Stimulated activated CD8-positive, alpha-beta memory T cell treated with anti-CD3 and anti-CD28 coated beads, Interleukin-2, amount 100 ng/mL, for 48 hours (primary cell): Measurements from ENCODE around the gene FTSJ1.
A peak's percentile ranks its signal among the peaks of the same experiment; 100 is the strongest.
"Not testable (repeated sequence)": the region's sequence is repeated elsewhere in the genome, so short reads cannot be mapped to it uniquely, and the experiment has no call there.

ENCODE experiments used
- DNase-seq, 2 donors: peaks; one replicate each; pipeline ENCODE4 v3.0.0-alpha.2; 2020; ENCODE audit warnings: low read depth in 2 of 2

FTSJ1 gene, protein sequence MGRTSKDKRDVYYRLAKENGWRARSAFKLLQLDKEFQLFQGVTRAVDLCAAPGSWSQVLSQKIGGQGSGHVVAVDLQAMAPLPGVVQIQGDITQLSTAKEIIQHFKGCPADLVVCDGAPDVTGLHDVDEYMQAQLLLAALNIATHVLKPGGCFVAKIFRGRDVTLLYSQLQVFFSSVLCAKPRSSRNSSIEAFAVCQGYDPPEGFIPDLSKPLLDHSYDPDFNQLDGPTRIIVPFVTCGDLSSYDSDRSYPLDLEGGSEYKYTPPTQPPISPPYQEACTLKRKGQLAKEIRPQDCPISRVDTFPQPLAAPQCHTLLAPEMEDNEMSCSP

DNA sequence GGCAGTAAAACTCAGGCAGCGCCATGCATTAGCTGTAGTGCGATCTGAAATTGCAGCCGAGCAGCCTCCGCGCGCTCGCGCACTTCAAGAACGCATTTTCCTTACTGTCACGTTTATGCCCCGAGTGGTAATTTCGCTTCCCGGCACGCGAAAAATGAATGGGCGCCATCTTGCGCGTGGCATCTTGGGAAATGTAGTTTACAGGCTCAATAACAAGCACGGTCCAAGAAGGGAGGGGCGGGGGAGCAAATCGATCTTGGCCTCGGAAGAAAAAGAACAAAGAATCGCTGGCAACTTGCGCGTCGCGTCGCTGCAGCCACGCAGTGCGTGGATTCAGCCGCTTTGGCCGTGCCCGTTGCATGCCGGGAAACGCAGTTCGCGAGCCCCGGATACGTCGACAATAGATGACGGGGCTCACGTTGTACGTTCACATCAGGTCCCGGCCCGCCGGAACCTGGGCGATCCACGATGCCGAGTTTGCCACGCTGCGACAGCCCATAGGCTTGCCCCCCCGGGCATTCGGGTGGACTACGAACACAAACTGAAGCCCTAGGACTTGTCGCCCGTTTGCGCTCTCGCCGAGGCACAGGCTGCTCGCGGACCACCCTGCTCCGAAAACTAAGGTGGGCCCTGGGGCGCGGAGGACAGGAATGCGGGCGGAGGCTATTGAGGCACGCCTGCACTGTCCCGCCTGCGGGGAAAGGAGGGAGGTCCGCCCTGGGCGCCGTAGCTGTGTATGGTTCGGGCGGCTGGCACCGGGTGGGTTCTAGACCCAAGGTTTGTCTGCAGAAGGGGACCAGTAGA, at the start of gene FTSJ1:
Gene FTSJ1, plus strand, starts transcription at position 426 of the 804 bp plus-strand sequence. CDS start 1,849 bp downstream, outside the sequence.
- DNase-seq, result peak; percentile 65 to 69

DNA sequence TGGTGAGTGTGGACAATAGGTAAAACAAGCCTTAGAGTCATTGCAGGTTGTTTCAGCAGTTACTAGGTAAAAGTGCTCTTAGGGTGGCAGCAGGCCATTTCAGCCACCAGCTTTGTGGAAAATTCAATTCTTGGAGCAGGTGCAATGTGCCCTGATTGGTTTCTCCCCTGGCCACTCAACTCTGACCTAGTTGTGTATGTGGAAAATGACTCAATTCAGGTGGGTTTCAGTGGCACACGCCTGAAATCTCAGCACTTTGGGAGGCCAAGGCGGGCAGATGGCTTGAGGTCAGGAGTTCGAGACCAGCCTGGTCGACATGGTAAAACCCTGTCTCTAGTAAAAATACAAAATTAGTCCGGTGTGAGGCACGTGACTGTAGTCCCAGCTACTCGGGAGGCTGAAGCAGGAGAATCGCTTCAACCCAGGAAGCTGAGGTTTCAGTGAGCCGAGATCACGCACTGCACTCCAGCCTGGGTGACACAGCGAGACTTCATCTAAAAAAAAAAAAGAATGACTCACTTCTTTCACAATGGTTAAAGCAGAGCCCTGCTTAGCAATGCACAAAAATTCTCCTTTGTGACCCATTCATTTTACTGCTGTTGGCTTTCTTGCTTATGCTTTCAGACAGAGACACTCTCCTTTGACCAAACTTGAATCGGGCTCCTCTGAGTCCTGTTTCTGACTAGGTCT, 48.8 kb upstream of the FTSJ1 start:
- DNase-seq, result not testable (repeated sequence)

DNA sequence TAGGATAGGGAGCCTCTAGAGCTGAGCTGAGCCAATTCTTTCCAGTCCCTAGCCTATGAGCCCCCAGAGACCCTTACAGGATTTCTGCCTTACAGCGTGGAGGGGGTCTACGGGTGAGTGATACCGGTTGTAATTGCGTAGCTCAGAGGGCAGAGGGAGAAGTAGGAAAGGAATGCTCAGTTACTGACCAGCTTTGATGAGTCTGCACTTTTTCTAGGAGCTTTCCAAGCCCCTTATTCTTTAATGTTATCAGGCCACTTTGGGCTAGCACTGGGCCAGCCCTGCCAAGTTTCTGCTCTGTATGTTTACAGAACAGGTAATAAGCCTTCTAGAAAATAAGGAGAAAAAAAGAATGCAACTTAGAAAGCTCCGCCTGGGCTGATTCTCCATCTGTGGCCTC, 46.4 kb upstream of the FTSJ1 start:
- DNase-seq, result not testable (repeated sequence)

DNA sequence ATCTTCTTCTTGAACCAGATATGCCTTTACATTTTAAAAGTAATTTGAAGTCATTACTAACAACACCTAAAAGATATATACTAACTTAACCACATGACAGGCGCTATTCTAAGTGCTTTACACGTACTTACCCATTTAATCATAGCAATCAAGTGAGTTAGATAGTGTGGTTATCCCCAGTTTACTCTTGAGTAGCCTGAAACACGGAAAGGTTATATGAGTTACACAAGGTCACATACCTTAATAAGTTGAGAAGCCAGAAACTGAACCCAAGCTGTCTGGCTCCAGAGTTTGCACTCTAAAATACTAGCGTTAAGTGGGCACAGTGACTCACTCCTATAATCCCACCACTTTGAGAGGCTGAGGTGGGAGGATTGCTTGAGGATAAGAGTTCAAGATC, 45.8 kb upstream of the FTSJ1 start:
- DNase-seq, result not testable (repeated sequence)

DNA sequence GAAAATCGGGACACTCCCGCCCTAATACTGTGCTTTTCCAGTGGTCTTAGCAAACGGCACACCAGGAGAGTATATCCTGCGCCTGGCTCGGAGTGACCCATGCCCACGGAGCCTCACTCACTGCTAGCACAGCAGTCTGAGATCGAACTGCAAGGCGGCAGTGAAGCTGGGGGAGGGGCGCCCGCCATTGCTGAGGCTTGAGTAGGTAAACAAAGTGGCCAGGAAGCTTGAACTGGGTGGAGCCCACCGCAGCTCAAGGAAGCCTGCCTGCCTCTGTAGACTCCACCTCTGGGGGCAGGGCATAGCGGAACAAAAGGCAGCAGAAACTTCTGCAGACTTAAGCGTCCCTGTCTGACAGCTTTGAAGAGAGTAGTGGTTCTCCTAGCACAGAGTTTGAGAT, 42.3 kb upstream of the FTSJ1 start:
- DNase-seq, result not testable (repeated sequence)

DNA sequence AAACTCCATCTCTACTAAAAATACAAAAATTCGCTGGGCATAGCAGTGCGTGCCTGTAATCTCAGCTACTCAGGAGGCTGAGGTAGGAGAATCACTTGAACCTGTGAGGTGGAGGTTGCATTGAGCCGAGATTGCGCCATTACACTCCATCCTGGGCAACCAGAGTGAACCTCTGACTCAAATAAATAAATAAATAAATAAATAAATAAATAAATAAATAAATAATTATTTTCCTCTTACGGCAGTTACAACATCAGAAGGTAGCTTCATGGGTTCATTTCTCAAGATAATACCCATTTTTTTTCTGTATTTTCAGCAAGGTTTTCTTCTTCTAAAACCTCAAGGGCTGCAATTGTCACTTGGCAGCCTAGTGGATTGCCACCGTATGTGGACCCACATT, 28.8 kb upstream of the FTSJ1 start:
- DNase-seq, result not testable (repeated sequence)

DNA sequence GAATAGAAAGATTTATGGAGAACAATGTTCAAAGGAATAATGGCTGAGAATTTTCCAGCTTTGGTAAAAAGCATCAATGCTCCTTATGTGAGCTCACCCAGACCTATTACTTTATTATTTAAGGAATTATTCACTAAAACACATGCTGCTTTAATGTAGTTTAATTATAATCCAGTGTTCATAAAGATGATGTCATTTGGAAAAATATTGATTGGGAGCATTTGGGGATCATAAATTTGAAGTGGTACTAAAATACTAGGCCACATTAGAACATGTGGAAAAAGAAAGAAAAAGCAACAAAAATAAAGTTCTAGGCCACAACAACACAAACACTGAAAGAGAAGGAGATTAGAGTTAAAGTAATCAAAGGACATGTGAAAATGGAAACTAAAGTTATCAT, 25.9 kb upstream of the FTSJ1 start:
- DNase-seq, result no peak

DNA sequence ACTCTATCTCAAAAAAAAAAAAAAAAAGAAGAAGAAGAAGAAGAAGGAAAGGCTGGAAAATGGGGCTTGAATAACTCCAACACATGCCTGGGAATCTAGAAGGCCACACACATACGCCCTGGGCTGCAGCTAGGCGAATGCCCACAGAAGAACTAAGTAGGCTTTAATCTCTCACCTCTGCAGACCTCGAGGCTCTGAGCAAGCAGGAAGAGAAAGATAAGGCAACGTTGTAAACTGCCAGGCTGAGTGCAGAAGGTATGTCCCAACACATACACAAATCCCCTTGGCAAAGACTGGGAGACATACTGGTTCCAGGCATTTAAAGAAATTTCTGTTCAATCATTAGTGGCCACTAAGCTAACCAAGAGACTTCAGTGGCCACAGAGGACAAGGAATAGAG, 24.3 kb upstream of the FTSJ1 start:
- DNase-seq, result no peak

DNA sequence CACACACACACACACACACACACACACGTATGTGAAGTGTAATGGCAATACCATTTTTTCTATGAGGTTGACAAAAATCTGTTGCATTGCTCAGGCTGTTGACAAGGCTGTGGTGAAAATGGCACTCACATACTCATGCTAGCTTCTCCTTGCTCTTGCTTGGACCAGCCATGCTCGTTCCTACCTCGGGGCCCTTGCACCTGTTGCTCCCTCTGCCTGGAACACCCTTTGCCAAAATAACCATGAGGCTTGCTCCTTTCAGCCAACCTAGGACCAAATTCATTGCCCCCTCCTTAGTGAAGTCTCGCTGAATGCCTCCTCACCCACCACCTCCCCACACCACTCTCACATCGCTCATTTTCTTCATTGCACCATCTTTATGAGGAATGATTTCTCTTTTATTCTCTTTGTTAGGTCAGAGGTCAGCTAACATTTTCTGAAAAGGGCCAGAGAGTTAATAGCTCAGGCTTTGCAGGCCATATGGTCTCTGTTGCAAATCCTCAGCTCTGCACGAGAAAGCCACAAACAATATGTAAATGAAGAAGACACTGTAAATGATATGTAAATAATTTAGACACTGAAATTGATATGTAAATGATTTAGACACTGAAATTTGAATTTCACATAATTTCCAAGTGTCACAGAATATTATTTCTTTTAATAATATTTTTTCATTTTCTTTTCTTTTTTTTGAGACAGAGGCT, 19.2 kb upstream of the FTSJ1 start:
- DNase-seq, result no peak

DNA sequence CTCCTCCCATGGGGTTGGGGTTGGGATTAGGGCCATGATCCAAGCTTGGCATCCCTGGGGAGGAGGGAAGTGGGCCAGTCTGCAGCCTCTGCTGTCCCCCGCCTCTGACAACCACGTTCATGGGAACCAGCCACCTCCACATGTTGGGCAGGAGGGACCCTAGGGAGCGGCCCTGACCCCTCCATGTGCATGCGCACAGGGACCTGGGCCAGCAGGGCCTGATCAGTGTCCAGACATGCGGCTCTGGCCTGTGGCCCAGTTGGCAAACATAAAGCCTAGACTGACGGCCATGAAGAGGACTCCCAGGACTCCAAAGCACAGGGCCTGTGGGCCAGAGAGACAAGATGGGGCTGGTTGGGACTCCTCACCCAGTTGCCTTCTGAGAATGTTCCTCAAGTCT, 17.3 kb upstream of the FTSJ1 start:
- no peak for DNase-seq

DNA sequence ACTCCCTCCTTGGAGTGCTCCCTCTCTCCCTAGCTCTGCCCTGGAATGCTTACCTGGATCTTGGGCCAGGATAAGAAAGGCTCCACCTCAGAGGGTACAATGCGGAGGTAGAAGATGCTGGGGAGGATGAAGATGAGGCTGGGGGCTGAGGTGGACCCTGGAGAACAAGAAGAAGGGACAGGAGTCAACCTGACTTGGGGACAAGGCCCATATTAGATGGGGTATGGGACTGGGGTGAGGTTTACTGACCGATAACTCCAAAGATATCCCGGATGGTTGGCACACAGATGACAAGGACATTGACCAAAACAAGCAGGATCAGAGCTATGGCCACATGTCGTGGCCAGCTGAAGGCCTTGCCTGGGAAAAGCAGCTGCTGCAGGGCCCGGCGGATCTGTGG, 16.5 kb upstream of the FTSJ1 start:
- no peak for DNase-seq

DNA sequence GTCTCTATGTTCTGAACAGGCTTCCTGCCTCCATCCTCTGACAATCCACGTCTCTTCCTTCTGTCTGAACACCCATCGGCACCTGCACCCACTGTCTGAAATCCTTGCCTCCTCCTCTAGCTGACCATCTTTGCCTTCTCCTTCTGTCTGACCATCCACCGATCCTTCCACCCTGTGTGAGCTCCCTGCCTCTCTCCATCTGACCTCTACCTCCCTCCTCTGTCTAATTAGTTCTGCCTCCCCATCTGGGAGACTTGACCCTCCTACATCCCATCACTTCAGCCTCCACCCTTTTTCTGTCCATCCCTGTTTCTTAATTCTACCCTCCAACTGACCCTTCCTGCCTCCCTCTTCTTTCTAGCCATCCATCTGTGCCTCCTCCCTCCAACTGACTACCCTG, 16.0 kb upstream of the FTSJ1 start:
- DNase-seq, result no peak

DNA sequence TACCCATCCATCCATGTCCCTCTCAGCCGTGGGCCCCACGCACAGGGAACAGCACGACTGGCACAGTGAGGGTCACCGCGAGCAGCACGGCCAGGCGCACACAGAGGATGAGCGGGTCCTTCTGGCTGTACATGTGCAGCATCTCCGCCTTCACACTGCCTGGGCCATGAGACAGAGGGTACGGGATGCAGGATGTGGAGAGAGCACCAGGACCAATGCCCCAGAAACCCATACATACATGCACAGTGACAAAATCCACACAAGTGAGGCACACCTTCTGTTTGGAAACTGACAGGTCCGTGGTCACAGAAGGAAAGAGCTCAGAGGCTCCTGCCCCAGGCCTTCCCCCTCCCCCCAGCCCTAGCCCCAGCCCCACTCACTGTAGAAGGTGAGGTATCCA, 15.4 kb upstream of the FTSJ1 start:
- DNase-seq, result no peak

DNA sequence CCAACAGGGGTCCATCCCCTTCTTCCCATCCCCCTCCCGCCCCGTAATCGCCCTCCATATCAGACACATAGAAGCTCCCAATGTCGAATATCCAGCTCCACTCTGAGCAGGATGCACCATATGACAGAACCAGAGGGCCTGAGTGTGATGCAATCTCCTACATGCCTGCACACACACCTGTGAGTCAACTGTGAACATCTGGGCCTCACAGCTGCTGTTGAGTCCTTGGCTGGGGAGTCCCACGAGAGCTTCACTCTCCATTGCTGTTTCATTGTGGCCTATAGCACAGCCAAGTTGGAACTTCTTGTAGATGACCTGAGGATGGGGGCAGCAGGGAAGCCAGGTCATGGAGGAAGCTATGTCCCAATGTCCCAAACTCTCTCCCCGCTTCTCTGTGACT, 14.2 kb upstream of the FTSJ1 start:
- no peak for DNase-seq

DNA sequence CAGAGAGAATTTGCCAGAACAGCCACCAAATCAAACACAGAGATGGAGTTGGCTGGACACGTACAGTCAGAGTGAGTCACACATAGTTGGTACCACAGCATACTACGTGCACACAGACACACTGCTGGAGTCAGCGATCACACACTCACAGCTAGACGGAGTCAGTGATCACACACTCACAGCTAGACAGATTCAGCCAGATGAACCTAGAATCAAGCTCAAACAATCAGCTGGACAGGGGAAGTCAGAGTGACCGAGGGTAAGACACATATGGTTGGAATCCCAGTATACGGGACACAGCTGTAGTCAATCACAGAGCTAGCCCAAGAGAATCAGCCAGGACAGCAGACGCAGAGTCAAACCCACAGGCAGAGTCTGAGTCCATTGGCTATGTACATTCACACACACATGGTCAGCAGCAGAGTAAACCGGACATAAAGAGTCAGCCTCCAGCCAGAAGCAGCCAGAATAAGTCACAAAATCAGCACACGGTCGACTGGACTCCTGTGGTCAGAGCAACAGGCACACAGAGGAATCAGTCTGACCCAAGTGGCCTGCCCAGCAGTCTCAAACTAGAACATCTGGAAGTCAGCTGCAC, 10.6 kb upstream of the FTSJ1 start:
- no peak for DNase-seq

DNA sequence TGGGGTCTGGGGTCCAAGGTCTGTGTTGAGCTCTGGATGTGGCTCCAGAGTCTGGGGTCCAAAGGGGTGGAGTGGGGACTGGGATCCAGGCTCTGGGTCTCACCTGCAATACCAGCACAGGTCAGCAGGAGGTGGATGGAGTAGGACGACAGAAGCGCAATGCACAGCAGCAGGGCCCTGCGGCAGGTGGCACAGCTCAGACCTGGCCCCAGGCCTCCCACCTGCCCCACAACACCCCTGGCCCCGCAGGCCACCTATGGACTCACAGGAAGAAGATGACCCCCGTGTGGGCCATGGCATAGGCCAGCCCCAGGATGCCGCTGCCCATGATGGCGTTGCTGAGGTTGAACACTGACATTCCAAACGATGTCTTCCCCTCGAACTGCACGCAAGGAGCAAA, 9.3 kb upstream of the FTSJ1 start:
- DNase-seq, result peak; percentile 25 to 36

DNA sequence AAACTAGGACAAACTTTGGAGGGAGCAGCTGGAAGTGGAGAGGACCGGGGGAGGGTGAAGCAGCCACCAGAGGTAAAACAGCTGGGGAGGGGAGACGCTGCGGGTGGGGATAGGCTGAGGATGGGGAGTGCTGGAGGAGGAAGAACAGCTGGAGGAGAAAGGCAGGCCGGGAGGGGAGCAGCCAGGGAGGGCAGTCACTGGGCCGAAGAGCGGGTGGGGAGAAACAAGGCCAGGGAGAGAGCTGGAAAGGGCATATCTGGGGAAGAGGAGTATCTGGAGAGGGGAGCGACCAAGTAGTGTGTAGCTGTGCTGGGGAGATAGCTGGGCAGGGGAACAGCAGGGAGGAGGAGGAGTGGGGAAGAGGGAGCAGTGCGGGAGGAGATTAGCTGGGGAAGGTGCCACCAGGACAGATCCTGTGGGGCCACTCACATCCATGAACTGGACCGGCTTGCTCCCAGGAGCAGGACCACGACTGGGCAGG, 8.7 kb upstream of the FTSJ1 start:
- DNase-seq, result no peak

DNA sequence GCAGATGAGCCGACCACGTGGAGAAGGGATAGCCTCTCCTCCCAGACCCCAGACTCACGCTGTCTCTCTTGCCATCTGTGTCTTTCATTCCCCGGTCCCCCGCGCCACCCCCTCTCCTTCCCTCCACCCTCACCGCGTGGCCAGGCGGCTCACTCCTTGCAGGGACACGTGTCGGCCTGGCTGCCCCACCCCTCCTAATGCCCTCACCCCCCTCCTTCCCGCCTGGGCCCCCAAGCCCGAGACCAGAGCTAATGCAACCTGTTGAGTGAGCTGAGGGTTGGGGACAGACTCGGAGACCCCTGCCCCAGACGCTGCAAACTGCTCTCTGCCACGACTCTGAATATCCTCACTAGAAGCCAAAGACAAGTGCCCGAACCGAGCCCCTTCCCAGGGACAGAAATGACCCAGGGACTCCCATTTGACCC, 7.7 kb upstream of the FTSJ1 start:
- DNase-seq, result peak; percentile 32 to 34

DNA sequence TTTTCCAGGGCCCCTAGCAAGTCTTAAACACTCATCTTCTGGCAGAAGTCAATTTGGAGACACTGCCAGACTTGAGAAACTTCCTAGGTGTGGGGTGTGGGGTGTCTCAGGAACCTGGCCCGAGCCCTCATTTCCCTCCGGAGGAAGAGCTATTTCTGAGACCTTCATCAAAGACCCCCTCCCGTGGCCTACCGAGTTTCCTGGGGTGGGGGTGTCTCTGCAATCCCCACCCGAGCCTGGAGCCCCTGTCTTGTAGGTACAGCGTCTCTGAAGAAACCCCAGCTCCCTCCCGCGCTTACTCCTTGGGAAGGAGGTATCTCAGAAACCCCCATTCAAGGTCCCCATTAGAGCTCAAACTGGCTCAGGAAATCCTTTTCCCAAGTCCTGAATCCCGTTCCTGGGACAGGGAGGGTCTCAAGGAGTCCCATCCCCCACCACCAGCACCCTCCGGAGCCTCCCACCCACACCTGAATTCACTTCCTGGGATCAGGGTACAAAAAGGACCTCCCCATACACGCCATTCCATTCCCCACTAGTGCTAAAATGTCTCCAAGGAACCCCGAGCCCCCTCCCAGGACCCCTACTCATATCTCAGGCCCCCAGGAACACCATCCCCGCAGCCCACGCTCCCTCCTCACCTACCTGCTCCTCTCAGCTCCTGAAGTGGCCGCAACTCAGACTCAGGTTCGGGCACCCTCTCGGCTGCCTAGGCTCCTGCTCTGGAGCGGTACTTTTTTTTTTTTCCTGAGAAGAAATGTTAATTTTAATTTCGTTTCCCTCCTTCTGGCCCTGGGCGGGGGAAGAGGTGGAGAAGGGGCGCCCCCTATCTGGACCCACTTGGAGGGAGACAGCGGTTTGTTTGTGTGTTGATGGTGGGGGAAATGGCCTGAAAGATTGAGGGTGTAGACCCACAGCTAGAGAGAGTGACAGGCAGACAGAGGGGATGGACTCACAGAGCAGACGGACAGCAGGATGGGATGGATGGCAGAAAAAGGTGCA, 7.0 kb upstream of the FTSJ1 start:
- peak; percentile 32 to 33 for DNase-seq
